HuH-7.5 (cell line): ENCODE measurements around the gene ECE2.
"Not testable (repeated sequence)": the region's sequence is repeated elsewhere in the genome, so short reads cannot be mapped to it uniquely, and the experiment has no call there.

Source experiments
- DNase-seq: peaks from one replicate; pipeline ENCODE4 v3.0.0; 2011; ENCODE audit warnings: low spot score

ECE2 gene

GRCh38 chr3:184336547-184337398 lies 61.0 kb downstream of the ECE2 start:
- peak; percentile 59 for DNase-seq

GRCh38 chr3:184337399-184337714 lies 61.5 kb downstream of the ECE2 start, which contains the start of gene FAM131A:
TSS of gene FAM131A (plus strand) at chr3:184337600. CDS start at chr3:184337631, 31 bp downstream.
- no peak for DNase-seq

GRCh38 chr3:184337981-184338380 lies 62.2 kb downstream of the ECE2 start:
- DNase-seq = no peak

- no peak for DNase-seq
Measured at GRCh38 chr3:184338511-184338945, 62.7 kb downstream of the ECE2 start.

GRCh38 chr3:184339001-184339400 lies 63.2 kb downstream of the ECE2 start:
- no peak for DNase-seq

- DNase-seq = not testable (repeated sequence)
Measured at GRCh38 chr3:184339451-184340135, 63.8 kb downstream of the ECE2 start.

- DNase-seq = no peak
Measured at GRCh38 chr3:184341925-184342324, 66.1 kb downstream of the ECE2 start.
